ENCODE data around the gene RAB11FIP3.

DNA sequence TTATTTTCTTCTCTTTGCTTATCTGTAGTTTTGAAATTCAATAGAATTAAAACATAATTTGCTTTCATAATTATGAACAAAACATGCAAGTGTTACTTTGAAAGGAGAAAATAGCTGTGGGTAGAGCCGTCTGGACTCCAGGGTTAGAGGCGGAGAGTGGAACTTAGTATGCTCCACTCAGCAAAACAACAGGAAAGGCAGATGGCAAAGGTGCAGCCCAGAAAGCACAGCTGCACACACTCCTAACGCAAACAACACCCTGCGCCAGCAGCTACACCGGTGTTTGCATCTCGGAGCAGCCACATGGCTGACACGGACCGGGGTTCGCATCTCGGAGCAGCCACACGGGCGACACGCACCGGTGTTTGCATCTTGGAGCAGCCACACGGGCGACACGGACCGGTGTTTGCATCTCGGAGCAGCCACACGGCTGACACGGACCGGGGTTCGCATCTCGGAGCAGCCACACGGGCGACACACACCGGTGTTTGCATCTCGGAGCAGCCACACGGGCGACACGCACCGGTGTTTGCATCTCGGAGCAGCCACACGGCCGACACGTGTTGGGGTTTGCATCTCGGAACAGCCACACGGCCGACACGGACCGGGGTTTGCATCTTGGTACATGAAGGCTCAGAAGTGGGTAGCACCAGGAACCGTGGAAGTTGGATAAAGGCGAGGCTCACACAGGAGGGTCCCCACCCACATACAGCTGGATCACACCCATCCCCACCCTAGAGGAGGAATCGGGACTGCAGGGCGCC, 89.9 kb downstream of the RAB11FIP3 start:
- no peak for TF ChIP-seq HSF4 (CRISPR knock-in tag; IDR thresholded peaks at IDR 0.05; ENCODE audit: borderline replicate concordance)
- TF ChIP-seq, protein P1, sequence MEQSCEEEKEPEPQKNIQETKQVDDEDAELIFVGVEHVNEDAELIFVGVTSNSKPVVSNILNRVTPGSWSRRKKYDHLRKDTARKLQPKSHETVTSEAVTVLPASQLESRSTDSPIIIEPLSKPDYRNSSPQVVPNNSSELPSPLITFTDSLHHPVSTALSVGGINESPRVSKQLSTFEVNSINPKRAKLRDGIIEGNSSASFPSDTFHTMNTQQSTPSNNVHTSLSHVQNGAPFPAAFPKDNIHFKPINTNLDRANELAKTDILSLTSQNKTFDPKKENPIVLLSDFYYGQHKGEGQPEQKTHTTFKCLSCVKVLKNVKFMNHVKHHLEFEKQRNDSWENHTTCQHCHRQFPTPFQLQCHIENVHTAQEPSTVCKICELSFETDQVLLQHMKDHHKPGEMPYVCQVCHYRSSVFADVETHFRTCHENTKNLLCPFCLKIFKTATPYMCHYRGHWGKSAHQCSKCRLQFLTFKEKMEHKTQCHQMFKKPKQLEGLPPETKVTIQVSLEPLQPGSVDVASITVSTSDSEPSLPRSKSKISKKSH (CRISPR knock-in tag; IDR thresholded peaks at IDR 0.05): no peak
- TF ChIP-seq E2F3 (CRISPR knock-in tag; IDR thresholded peaks at IDR 0.05): no peak
- TF ChIP-seq NFATC3 (IDR thresholded peaks at IDR 0.05): no peak
- TF ChIP-seq, protein P2, sequence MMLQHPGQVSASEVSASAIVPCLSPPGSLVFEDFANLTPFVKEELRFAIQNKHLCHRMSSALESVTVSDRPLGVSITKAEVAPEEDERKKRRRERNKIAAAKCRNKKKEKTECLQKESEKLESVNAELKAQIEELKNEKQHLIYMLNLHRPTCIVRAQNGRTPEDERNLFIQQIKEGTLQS (IDR thresholded peaks at IDR 0.05): no peak
- TF ChIP-seq, protein P2 (CRISPR knock-in tag; conservative IDR thresholded peaks at IDR 0.05): no peak
- TF ChIP-seq RAD21 (CRISPR knock-in tag; conservative IDR thresholded peaks at IDR 0.05 in 1 of 2, IDR thresholded peaks at IDR 0.05 in 1 of 2): no peak
- TF ChIP-seq MAZ (CRISPR knock-in tag; conservative IDR thresholded peaks at IDR 0.05 in 1 of 2, IDR thresholded peaks at IDR 0.05 in 1 of 2): no peak
- TF ChIP-seq, protein P3, sequence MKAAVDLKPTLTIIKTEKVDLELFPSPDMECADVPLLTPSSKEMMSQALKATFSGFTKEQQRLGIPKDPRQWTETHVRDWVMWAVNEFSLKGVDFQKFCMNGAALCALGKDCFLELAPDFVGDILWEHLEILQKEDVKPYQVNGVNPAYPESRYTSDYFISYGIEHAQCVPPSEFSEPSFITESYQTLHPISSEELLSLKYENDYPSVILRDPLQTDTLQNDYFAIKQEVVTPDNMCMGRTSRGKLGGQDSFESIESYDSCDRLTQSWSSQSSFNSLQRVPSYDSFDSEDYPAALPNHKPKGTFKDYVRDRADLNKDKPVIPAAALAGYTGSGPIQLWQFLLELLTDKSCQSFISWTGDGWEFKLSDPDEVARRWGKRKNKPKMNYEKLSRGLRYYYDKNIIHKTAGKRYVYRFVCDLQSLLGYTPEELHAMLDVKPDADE (conservative IDR thresholded peaks at IDR 0.05; ENCODE audit: control insufficient read depth, low read depth, low read length): no peak
- TF ChIP-seq DNMT1 (IDR thresholded peaks at IDR 0.05): no peak
- TF ChIP-seq EZH2 (IDR thresholded peaks at IDR 0.05; ENCODE audit: borderline replicate concordance, low read depth, low read length): no peak
- TF ChIP-seq MTA3 (IDR thresholded peaks at IDR 0.05; ENCODE audit: borderline replicate concordance): no peak

Data from K562 (cell line).